ENCODE measurements around the gene TXNDC11. TPM values are rescaled to one million over a fixed set of nuclear protein-coding genes. Genes with fewer than 3 reads are reported as not detected.

The TXNDC11 gene
- total and polyA plus RNA-seq, 2 donors (not counting 3 experiments of a cell fraction or from before 2014, with no cell fraction given), result 42.5 to 66.0 TPM

DNA sequence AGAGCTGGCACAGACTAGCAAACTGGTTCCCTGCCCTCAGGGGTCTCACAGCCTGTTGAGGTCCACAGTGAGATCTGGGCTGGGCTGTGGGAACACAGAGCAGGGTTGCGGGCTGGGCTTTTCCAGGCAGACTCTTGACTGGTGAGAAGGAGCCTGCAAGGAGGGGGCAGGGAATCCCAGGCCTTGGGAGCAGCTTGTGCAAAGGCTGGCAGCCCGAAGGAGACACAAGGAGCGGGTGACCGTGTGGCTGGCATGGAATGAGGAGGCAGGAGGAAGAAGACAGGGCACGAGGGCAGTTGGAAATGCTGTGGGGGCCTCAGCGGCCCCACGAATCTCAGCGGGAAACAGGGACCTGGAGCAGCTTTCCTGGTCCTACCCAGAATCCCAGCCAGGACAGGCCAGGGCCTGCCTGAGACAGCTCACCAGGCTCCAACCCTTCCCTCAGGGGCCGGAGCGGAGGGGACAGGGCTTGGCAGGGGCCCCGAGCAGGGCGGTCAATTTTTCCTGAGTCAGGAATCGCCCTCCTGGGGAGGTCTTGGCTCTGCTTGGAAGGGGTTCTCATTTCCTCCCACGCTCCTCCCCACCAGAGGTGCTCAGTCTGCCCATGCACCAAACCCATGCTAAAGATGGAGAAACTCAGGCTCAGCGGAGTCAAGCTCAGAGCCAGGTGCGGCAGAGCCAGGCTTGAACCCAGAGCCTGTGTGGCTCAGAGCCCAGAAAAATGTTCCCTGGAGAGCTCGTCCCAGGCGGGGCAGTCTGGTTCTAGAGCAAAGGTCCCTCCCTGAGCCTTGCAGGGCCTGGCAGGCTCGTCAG lies 83.6 kb downstream of the TXNDC11 start:
- no peaks in the 10 kb centered on the region for H3K9me1 ChIP-seq (replicated peaks; ENCODE audit: control insufficient read depth, extremely low read depth, insufficient read depth, low read length)
- CTCF ChIA-PET, result interaction anchor here (1.0 to 2.1 kb wide), 6 partner anchors 18 to 263 kb away, joined by 3 to 7 read pairs (median 4); partner anchors contain the start of gene ZC3H7A
- POLR2A ChIA-PET, result interaction anchor here (0.6 kb wide), 1 partner anchor 62 kb away, joined by 3 read pairs; no protein-coding TSS in a partner anchor
- BruUV-seq (replicated peaks), result no TSS peak
- no peak for DNase-seq (ENCODE audit: low read depth, low spot score)
- no peaks in the 10 kb centered on the region for H3K4me1 ChIP-seq (ENCODE audit: control insufficient read depth, extremely low read depth, insufficient read depth, low read length)
- H2AFZ ChIP-seq (ENCODE audit: low read depth, low read length), result no peak overlapping the region
- TF ChIP-seq, protein P1, sequence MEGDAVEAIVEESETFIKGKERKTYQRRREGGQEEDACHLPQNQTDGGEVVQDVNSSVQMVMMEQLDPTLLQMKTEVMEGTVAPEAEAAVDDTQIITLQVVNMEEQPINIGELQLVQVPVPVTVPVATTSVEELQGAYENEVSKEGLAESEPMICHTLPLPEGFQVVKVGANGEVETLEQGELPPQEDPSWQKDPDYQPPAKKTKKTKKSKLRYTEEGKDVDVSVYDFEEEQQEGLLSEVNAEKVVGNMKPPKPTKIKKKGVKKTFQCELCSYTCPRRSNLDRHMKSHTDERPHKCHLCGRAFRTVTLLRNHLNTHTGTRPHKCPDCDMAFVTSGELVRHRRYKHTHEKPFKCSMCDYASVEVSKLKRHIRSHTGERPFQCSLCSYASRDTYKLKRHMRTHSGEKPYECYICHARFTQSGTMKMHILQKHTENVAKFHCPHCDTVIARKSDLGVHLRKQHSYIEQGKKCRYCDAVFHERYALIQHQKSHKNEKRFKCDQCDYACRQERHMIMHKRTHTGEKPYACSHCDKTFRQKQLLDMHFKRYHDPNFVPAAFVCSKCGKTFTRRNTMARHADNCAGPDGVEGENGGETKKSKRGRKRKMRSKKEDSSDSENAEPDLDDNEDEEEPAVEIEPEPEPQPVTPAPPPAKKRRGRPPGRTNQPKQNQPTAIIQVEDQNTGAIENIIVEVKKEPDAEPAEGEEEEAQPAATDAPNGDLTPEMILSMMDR (IDR thresholded peaks at IDR 0.05; ENCODE audit: extremely low read depth in 1 of 2, insufficient read depth in 1 of 2, low read depth in 1 of 2, low read length in 2 of 2), result no peak
- TF ChIP-seq POLR2A (IDR thresholded peaks at IDR 0.05; ENCODE audit: low read depth, low read length), result no peak
- no peak for TF ChIP-seq POLR2AphosphoS5 (IDR thresholded peaks at IDR 0.05; ENCODE audit: insufficient read depth, low read depth, low read length)
- TF ChIP-seq FOS (IDR thresholded peaks at IDR 0.05; ENCODE audit: borderline replicate concordance, insufficient read depth, low read length), result no peak
- H3K4me2 ChIP-seq (ENCODE audit: insufficient read depth, low read length), result no peak overlapping the region
- H3K9me3 ChIP-seq (replicated peaks; ENCODE audit: control insufficient read depth, insufficient read depth, low read length), result no peaks in the 10 kb centered on the region
- no peak overlapping the region for H3K4me3 ChIP-seq (replicated peaks in 1 of 3; ENCODE audit: insufficient read depth in 1 of 3, low read depth in 1 of 3, low read length in 3 of 3)
- H4K20me1 ChIP-seq (replicated peaks; ENCODE audit: control insufficient read depth, extremely low read depth, insufficient read depth, low read length), result no peaks in the 10 kb centered on the region
- no peaks in the 10 kb centered on the region for H3K27me3 ChIP-seq (ENCODE audit: control insufficient read depth in 2 of 2, insufficient read depth in 2 of 2, low read length in 2 of 2)
- H3K36me3 ChIP-seq (ENCODE audit: control insufficient read depth in 2 of 2, extremely low read depth in 1 of 2, insufficient read depth in 2 of 2, low read length in 2 of 2), result no peaks in the 10 kb centered on the region
- intact Hi-C loops (cut with micrococcal nuclease) (no loop called here), dilution Hi-C loops (cut with MboI; ENCODE audit: extremely low pct_ligation_motif_present, low sequenced_read_pairs) (no loop called here)
- no peaks in the 10 kb centered on the region for H3K79me2 ChIP-seq (ENCODE audit: control insufficient read depth, insufficient read depth, low read length)
- H3K9ac ChIP-seq (replicated peaks; ENCODE audit: extremely low read depth, insufficient read depth, low read length), result no peak overlapping the region
- no peak for FAIRE-seq
- no peak overlapping the region for H3K27ac ChIP-seq (ENCODE audit: insufficient read depth, low read depth, low read length)

DNA sequence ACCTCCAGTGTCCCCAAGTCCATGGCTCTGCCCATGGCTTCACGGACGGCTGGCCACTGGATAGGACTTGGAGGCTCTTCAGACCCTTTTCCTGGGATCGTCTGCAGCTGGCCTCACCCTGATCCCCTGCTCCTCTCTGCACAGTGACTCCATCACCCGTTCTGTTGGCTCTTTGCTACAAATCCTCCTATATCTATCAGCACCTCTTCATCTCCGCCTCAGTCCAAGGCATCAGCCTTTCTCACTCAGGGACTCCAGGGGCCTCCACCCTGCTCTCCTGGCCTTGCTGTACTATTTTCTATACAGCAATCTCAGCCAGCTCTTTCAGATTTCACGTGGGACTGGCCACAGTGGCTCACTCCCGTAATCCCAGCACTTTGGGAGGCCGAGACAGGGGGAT lies 85.1 kb downstream of the TXNDC11 start:
- ChIA-PET POLR2A (no interaction called here), CTCF (no interaction called here)
- Histone ChIP-seq H3K4me2 (ENCODE audit: insufficient read depth, low read length) (no peak overlapping the region), H3K27ac (ENCODE audit: insufficient read depth, low read depth, low read length) (no peak overlapping the region), H3K4me3 (replicated peaks in 1 of 3; ENCODE audit: insufficient read depth in 1 of 3, low read depth in 1 of 3, low read length in 3 of 3) (no peak overlapping the region), H2AFZ (ENCODE audit: low read depth, low read length) (no peak overlapping the region), H3K36me3 (ENCODE audit: control insufficient read depth in 2 of 2, extremely low read depth in 1 of 2, insufficient read depth in 2 of 2, low read length in 2 of 2) (no peaks in the 10 kb centered on the region), H3K9ac (replicated peaks; ENCODE audit: extremely low read depth, insufficient read depth, low read length) (no peak overlapping the region), H3K4me1 (ENCODE audit: control insufficient read depth, extremely low read depth, insufficient read depth, low read length) (no peaks in the 10 kb centered on the region), H3K9me1 (replicated peaks; ENCODE audit: control insufficient read depth, extremely low read depth, insufficient read depth, low read length) (no peaks in the 10 kb centered on the region), H3K9me3 (replicated peaks; ENCODE audit: control insufficient read depth, insufficient read depth, low read length) (no peaks in the 10 kb centered on the region), H4K20me1 (replicated peaks; ENCODE audit: control insufficient read depth, extremely low read depth, insufficient read depth, low read length) (no peaks in the 10 kb centered on the region), H3K27me3 (ENCODE audit: control insufficient read depth in 2 of 2, insufficient read depth in 2 of 2, low read length in 2 of 2) (no peaks in the 10 kb centered on the region), H3K79me2 (ENCODE audit: control insufficient read depth, insufficient read depth, low read length) (no peaks in the 10 kb centered on the region)
- BruUV-seq (replicated peaks), result no TSS peak
- dilution Hi-C loops (cut with MboI; ENCODE audit: extremely low pct_ligation_motif_present, low sequenced_read_pairs) (no loop called here), intact Hi-C loops (cut with micrococcal nuclease) (no loop called here)
- FAIRE-seq (no peak), DNase-seq (ENCODE audit: low read depth, low spot score) (no peak)
- TF ChIP-seq FOS (IDR thresholded peaks at IDR 0.05; ENCODE audit: borderline replicate concordance, insufficient read depth, low read length), result no peak
- no peak for TF ChIP-seq MYC (IDR thresholded peaks at IDR 0.05; ENCODE audit: low read depth, low read length)
- no peak for TF ChIP-seq GATA2 (IDR thresholded peaks at IDR 0.05; ENCODE audit: insufficient read depth, insufficient read length, low read depth, low read length)
- TF ChIP-seq, protein P1 (IDR thresholded peaks at IDR 0.05; ENCODE audit: extremely low read depth in 1 of 2, insufficient read depth in 1 of 2, low read depth in 1 of 2, low read length in 2 of 2), result no peak
- TF ChIP-seq JUN (IDR thresholded peaks at IDR 0.05; ENCODE audit: borderline replicate concordance, insufficient read depth, insufficient read length, low read depth), result no peak
- no peak for TF ChIP-seq POLR2A (IDR thresholded peaks at IDR 0.05; ENCODE audit: low read depth, low read length)
- TF ChIP-seq, protein P2, sequence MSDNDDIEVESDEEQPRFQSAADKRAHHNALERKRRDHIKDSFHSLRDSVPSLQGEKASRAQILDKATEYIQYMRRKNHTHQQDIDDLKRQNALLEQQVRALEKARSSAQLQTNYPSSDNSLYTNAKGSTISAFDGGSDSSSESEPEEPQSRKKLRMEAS (IDR thresholded peaks at IDR 0.05; ENCODE audit: insufficient read depth, insufficient read length), result no peak
- no peak for TF ChIP-seq POLR2AphosphoS5 (IDR thresholded peaks at IDR 0.05; ENCODE audit: insufficient read depth, low read depth, low read length)
- TF ChIP-seq EZH2 (IDR thresholded peaks at IDR 0.05; ENCODE audit: borderline replicate concordance, low read depth, low read length, severe bottlenecking), result no peak

Data from endothelial cell of umbilical vein (primary cell).